Measurements from ENCODE around the gene RPL6.

DNA sequence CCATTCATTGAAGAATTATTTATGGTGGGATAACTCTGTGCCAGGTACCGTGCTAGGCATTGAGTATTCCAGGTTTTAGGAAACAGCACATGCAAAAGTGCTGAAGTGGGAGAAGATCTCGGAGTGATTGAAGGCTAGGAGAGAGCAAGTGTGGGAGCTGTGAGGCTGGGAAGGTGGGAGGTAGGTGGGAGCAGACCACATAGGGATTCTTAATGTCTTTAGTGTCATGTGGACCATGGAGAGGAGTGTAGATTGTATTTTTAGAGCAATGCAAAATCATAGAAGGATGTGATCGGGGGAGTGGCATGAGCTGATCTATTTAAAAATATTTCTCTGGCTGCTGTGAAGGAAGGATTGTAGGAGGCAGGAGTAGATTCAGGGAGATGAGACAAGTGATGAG lies 14.7 kb upstream of the RPL6 start:
- TF ChIP-seq, protein P1, sequence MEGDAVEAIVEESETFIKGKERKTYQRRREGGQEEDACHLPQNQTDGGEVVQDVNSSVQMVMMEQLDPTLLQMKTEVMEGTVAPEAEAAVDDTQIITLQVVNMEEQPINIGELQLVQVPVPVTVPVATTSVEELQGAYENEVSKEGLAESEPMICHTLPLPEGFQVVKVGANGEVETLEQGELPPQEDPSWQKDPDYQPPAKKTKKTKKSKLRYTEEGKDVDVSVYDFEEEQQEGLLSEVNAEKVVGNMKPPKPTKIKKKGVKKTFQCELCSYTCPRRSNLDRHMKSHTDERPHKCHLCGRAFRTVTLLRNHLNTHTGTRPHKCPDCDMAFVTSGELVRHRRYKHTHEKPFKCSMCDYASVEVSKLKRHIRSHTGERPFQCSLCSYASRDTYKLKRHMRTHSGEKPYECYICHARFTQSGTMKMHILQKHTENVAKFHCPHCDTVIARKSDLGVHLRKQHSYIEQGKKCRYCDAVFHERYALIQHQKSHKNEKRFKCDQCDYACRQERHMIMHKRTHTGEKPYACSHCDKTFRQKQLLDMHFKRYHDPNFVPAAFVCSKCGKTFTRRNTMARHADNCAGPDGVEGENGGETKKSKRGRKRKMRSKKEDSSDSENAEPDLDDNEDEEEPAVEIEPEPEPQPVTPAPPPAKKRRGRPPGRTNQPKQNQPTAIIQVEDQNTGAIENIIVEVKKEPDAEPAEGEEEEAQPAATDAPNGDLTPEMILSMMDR (IDR thresholded peaks at IDR 0.05), result no peak
- no peak for TF ChIP-seq POLR2A (IDR thresholded peaks at IDR 0.05)

Data from uterus (tissue), 2 donors.